Subcutaneous abdominal adipose tissue (tissue), 5 donors: ENCODE measurements around the gene SMIM14.
"Not testable (repeated sequence)": the region's sequence is repeated elsewhere in the genome, so short reads cannot be mapped to it uniquely, and the experiment has no call there.

Source experiments
- H3K27ac ChIP-seq: one replicate; pipeline ENCODE4 v1.7.0; 2013; ENCODE audit warnings: low read depth, mild to moderate bottlenecking, inconsistent platforms, low read length, moderate library complexity
- H3K27me3 ChIP-seq, 5 donors: one replicate each; pipeline ENCODE4 v1.7.0; 2013; ENCODE audit warnings: low read length in 5 of 5, inconsistent platforms in 1 of 5; ENCODE audit not compliant: control insufficient read depth in 5 of 5, insufficient read depth in 4 of 5
- H3K36me3 ChIP-seq, 5 donors: one replicate each; pipeline ENCODE4 v1.7.0; 2013; ENCODE audit warnings: low read length in 5 of 5; ENCODE audit not compliant: control insufficient read depth in 5 of 5, insufficient read depth in 5 of 5
- H3K4me1 ChIP-seq, 5 donors: one replicate each; pipeline ENCODE4 v1.7.0; 2013; ENCODE audit warnings: low read length in 5 of 5, mild to moderate bottlenecking in 3 of 5, moderate library complexity in 1 of 5; ENCODE audit not compliant: control insufficient read depth in 5 of 5, insufficient read depth in 5 of 5
- H3K4me3 ChIP-seq, 5 donors: one replicate each; pipeline ENCODE4 v1.7.0; 2013; ENCODE audit warnings: low read length in 5 of 5, low read depth in 1 of 5
- H3K9ac ChIP-seq, 5 donors: one replicate each; pipeline ENCODE4 v1.7.0; 2013; ENCODE audit warnings: low read length in 5 of 5, mild to moderate bottlenecking in 4 of 5, moderate library complexity in 3 of 5
- H3K9me3 ChIP-seq, 5 donors: one replicate each; pipeline ENCODE4 v1.7.0; 2013; ENCODE audit warnings: low read length in 5 of 5; ENCODE audit not compliant: control insufficient read depth in 5 of 5
- donor health status: healthy.
- donor health status: healthy.
- donor health status: healthy.
- donor health status: healthy.
- donor health status: healthy.

Gene SMIM14

GRCh38 chr4:39662683-39663082, 24.0 kb upstream of the SMIM14 start:
- Histone ChIP-seq H3K9me3 (no peaks in the 10 kb centered on the region), H3K4me1 (no peaks in the 10 kb centered on the region), H3K27ac (no peak overlapping the region), H3K36me3 (no peaks in the 10 kb centered on the region), H3K9ac (no peak overlapping the region), H3K27me3 (no peaks in the 10 kb centered on the region), H3K4me3 (no peak overlapping the region)

GRCh38 chr4:39660757-39661156, 22.1 kb upstream of the SMIM14 start:
- Histone ChIP-seq H3K4me3 (no peak overlapping the region), H3K27ac (no peak overlapping the region), H3K4me1 (peaks cover 0 to 4% (median 0%) of the 10 kb centered on the region in 5 donors), H3K9ac (no peak overlapping the region), H3K36me3 (no peaks in the 10 kb centered on the region), H3K9me3 (no peaks in the 10 kb centered on the region), H3K27me3 (no peaks in the 10 kb centered on the region)

GRCh38 chr4:39660045-39660444, 21.4 kb upstream of the SMIM14 start:
- Histone ChIP-seq H3K27me3 (no peaks in the 10 kb centered on the region), H3K4me3 (no peak overlapping the region), H3K27ac (no peak overlapping the region), H3K4me1 (peaks cover 0 to 5% (median 0%) of the 10 kb centered on the region in 5 donors), H3K9ac (no peak overlapping the region), H3K9me3 (no peaks in the 10 kb centered on the region), H3K36me3 (no peaks in the 10 kb centered on the region)

GRCh38 chr4:39658756-39659155, 20.1 kb upstream of the SMIM14 start:
- H3K27me3 ChIP-seq, result no peaks in the 10 kb centered on the region
- H3K9me3 ChIP-seq, result no peaks in the 10 kb centered on the region
- H3K4me1 ChIP-seq, result peaks cover 0 to 5% (median 0%) of the 10 kb centered on the region in 5 donors
- no peak overlapping the region for H3K9ac ChIP-seq
- H3K27ac ChIP-seq, result no peak overlapping the region
- no peak overlapping the region for H3K4me3 ChIP-seq
- no peaks in the 10 kb centered on the region for H3K36me3 ChIP-seq

- Histone ChIP-seq H3K9ac (no peak overlapping the region), H3K27ac (no peak overlapping the region), H3K9me3 (no peaks in the 10 kb centered on the region), H3K4me3 (no peak overlapping the region), H3K36me3 (no peaks in the 10 kb centered on the region), H3K27me3 (no peaks in the 10 kb centered on the region), H3K4me1 (peaks cover 0 to 5% (median 0%) of the 10 kb centered on the region in 5 donors)
These were observed 18.8 kb upstream of the SMIM14 start for GRCh38 chr4:39657465-39657864.

- H3K27me3 ChIP-seq, H3K27ac ChIP-seq, H3K36me3 ChIP-seq, H3K9me3 ChIP-seq, H3K4me1 ChIP-seq, H3K9ac ChIP-seq, H3K4me3 ChIP-seq: not testable (repeated sequence)
These were observed 18.0 kb upstream of the SMIM14 start for GRCh38 chr4:39656638-39657037.

GRCh38 chr4:39655876-39656275, 17.2 kb upstream of the SMIM14 start:
- Histone ChIP-seq H3K27ac (peak overlapping the region; percentile 10), H3K9me3 (no peaks in the 10 kb centered on the region), H3K27me3 (no peaks in the 10 kb centered on the region), H3K36me3 (no peaks in the 10 kb centered on the region), H3K9ac (no peak overlapping the region), H3K4me3 (no peak overlapping the region), H3K4me1 (peaks cover 0 to 5% (median 0%) of the 10 kb centered on the region in 5 donors)

- H3K27ac ChIP-seq, result peak overlapping the region; percentile 10
- H3K36me3 ChIP-seq, result no peaks in the 10 kb centered on the region
- no peaks in the 10 kb centered on the region for H3K9me3 ChIP-seq
- peaks cover 0 to 5% (median 0%) of the 10 kb centered on the region in 5 donors for H3K4me1 ChIP-seq
- H3K9ac ChIP-seq, result no peak overlapping the region
- no peaks in the 10 kb centered on the region for H3K27me3 ChIP-seq
- no peak overlapping the region for H3K4me3 ChIP-seq
These were observed 16.5 kb upstream of the SMIM14 start for GRCh38 chr4:39655211-39655610.

- not testable (repeated sequence) for H3K36me3 ChIP-seq, H3K27me3 ChIP-seq, H3K4me1 ChIP-seq, H3K9ac ChIP-seq, H3K9me3 ChIP-seq, H3K27ac ChIP-seq, H3K4me3 ChIP-seq
These were observed 12.9 kb upstream of the SMIM14 start for GRCh38 chr4:39651586-39651985.

- Histone ChIP-seq H3K4me3 (no peak overlapping the region), H3K27ac (no peak overlapping the region)
These were observed 11.1 kb upstream of the SMIM14 start for GRCh38 chr4:39649639-39650265.

More at GRCh38 chr4:39649639-39650265, 11.1 kb upstream of the SMIM14 start:
- H3K9me3 ChIP-seq, result no peaks in the 10 kb centered on the region
- no peaks in the 10 kb centered on the region for H3K27me3 ChIP-seq
- H3K9ac ChIP-seq, result no peak overlapping the region
- no peaks in the 10 kb centered on the region for H3K4me1 ChIP-seq
- H3K36me3 ChIP-seq, result no peaks in the 10 kb centered on the region
